ENCODE results near the gene ZNF775. TPM values are rescaled to one million over a fixed set of nuclear protein-coding genes. Genes with fewer than 3 reads are reported as not detected.

Gene ZNF775
- total and polyA plus RNA-seq, 2 experiments from 2014 or later: 0.75 to 3.9 TPM

- no peak overlapping the region for H3K4me2 ChIP-seq (ENCODE audit: unreplicated experiment)
- no peak overlapping the region for H3K9ac ChIP-seq
- no peaks in the 10 kb centered on the region for H3K79me2 ChIP-seq (ENCODE audit: insufficient read depth)
- no peak overlapping the region for H3K27ac ChIP-seq
- no peaks in the 10 kb centered on the region for H3K36me3 ChIP-seq (ENCODE audit: low read depth)
- 74 to 84% methylated on average over 10 of the region's 10 CpGs for whole genome bisulfite sequencing, 2 experiments (ENCODE audit: low coverage in 1 of 2, low lambda C conversion rate in 2 of 2, missing lambda C conversion rate in 2 of 2)
- H3F3A ChIP-seq (ENCODE audit: insufficient read depth): no peaks in the 10 kb centered on the region
- no peak for DNase-seq
- in situ Hi-C loops (cut with MboI): no loop called here
- TF ChIP-seq EZH2phosphoT487 (IDR thresholded peaks at IDR 0.05; ENCODE audit: insufficient read depth, low read depth) (no peak), EZH2 (IDR thresholded peaks at IDR 0.05; ENCODE audit: insufficient read depth, poor library complexity, severe bottlenecking) (no peak)
- H2AFZ ChIP-seq: no peak overlapping the region
- H3K9me2 ChIP-seq (ENCODE audit: insufficient read depth): no peaks in the 10 kb centered on the region
- H3K9me3 ChIP-seq (ENCODE audit: low read depth): no peaks in the 10 kb centered on the region
- no peaks in the 10 kb centered on the region for H3K27me3 ChIP-seq (replicated peaks; ENCODE audit: insufficient read depth)
- no peaks in the 10 kb centered on the region for H4K20me1 ChIP-seq (ENCODE audit: insufficient read depth)
- H3K4me3 ChIP-seq: no peak overlapping the region
- no peaks in the 10 kb centered on the region for H3K4me1 ChIP-seq (ENCODE audit: insufficient read depth)
Measured at GRCh38 chr7:150417239-150417638, 38.1 kb downstream of the ZNF775 start.

GRCh38 chr7:150417863-150418262, 38.7 kb downstream of the ZNF775 start:
- Histone ChIP-seq H3F3A (ENCODE audit: insufficient read depth) (no peaks in the 10 kb centered on the region), H3K27me3 (replicated peaks; ENCODE audit: insufficient read depth) (no peaks in the 10 kb centered on the region), H3K9me3 (ENCODE audit: low read depth) (no peaks in the 10 kb centered on the region), H3K4me3 (no peak overlapping the region), H3K9me2 (ENCODE audit: insufficient read depth) (no peaks in the 10 kb centered on the region), H3K79me2 (ENCODE audit: insufficient read depth) (no peaks in the 10 kb centered on the region), H3K27ac (no peak overlapping the region), H3K4me2 (ENCODE audit: unreplicated experiment) (no peak overlapping the region), H3K36me3 (ENCODE audit: low read depth) (no peaks in the 10 kb centered on the region), H2AFZ (no peak overlapping the region), H3K9ac (no peak overlapping the region), H3K4me1 (ENCODE audit: insufficient read depth) (no peaks in the 10 kb centered on the region), H4K20me1 (ENCODE audit: insufficient read depth) (no peaks in the 10 kb centered on the region)
- DNase-seq: no peak
- in situ Hi-C loops (cut with MboI): no loop called here
- whole genome bisulfite sequencing, 2 experiments (ENCODE audit: low coverage in 1 of 2, low lambda C conversion rate in 2 of 2, missing lambda C conversion rate in 2 of 2): 84 to 91% methylated on average over 6 of the region's 6 CpGs
- no peak for TF ChIP-seq EZH2phosphoT487 (IDR thresholded peaks at IDR 0.05; ENCODE audit: insufficient read depth, low read depth)
- no peak for TF ChIP-seq EZH2 (IDR thresholded peaks at IDR 0.05; ENCODE audit: insufficient read depth, poor library complexity, severe bottlenecking)

GRCh38 chr7:150420242-150420641, 41.1 kb downstream of the ZNF775 start:
- H3K9me2 ChIP-seq (ENCODE audit: insufficient read depth): no peaks in the 10 kb centered on the region
- no peaks in the 10 kb centered on the region for H4K20me1 ChIP-seq (ENCODE audit: insufficient read depth)
- no peak overlapping the region for H3K4me3 ChIP-seq
- no peak for DNase-seq
- no peaks in the 10 kb centered on the region for H3K9me3 ChIP-seq (ENCODE audit: low read depth)
- no peak overlapping the region for H2AFZ ChIP-seq
- H3K4me1 ChIP-seq (ENCODE audit: insufficient read depth): no peaks in the 10 kb centered on the region
- H3K27me3 ChIP-seq (replicated peaks; ENCODE audit: insufficient read depth): no peaks in the 10 kb centered on the region
- WGBS, 2 experiments (ENCODE audit: low coverage in 1 of 2, low lambda C conversion rate in 2 of 2, missing lambda C conversion rate in 2 of 2): 75 to 85% methylated on average over 2 of the region's 2 CpGs
- no peak overlapping the region for H3K9ac ChIP-seq
- TF ChIP-seq EZH2 (IDR thresholded peaks at IDR 0.05; ENCODE audit: insufficient read depth, poor library complexity, severe bottlenecking) (no peak), EZH2phosphoT487 (IDR thresholded peaks at IDR 0.05; ENCODE audit: insufficient read depth, low read depth) (no peak)
- in situ Hi-C loops (cut with MboI): no loop called here
- no peaks in the 10 kb centered on the region for H3K79me2 ChIP-seq (ENCODE audit: insufficient read depth)
- H3K4me2 ChIP-seq (ENCODE audit: unreplicated experiment): no peak overlapping the region
- H3K36me3 ChIP-seq (ENCODE audit: low read depth): no peaks in the 10 kb centered on the region
- no peaks in the 10 kb centered on the region for H3F3A ChIP-seq (ENCODE audit: insufficient read depth)
- H3K27ac ChIP-seq: no peak overlapping the region

- no peak for TF ChIP-seq EZH2phosphoT487 (IDR thresholded peaks at IDR 0.05; ENCODE audit: insufficient read depth, low read depth)
- TF ChIP-seq EZH2 (IDR thresholded peaks at IDR 0.05; ENCODE audit: insufficient read depth, poor library complexity, severe bottlenecking): no peak
- H3K9me3 ChIP-seq (ENCODE audit: low read depth): no peaks in the 10 kb centered on the region
- H3K79me2 ChIP-seq (ENCODE audit: insufficient read depth): no peaks in the 10 kb centered on the region
- no peak overlapping the region for H3K4me3 ChIP-seq
- H4K20me1 ChIP-seq (ENCODE audit: insufficient read depth): no peaks in the 10 kb centered on the region
- H3K4me2 ChIP-seq (ENCODE audit: unreplicated experiment): peak overlapping the region; percentile 11
- peak; percentile 81 for DNase-seq
- H3K27ac ChIP-seq: no peak overlapping the region
- H3K9ac ChIP-seq: no peak overlapping the region
- H3K27me3 ChIP-seq (replicated peaks; ENCODE audit: insufficient read depth): no peaks in the 10 kb centered on the region
- H3K4me1 ChIP-seq (ENCODE audit: insufficient read depth): no peaks in the 10 kb centered on the region
- H3F3A ChIP-seq (ENCODE audit: insufficient read depth): no peaks in the 10 kb centered on the region
- no peaks in the 10 kb centered on the region for H3K9me2 ChIP-seq (ENCODE audit: insufficient read depth)
- WGBS, 2 experiments (ENCODE audit: low coverage in 1 of 2, low lambda C conversion rate in 2 of 2, missing lambda C conversion rate in 2 of 2): 19 to 20% methylated on average over 27 of the region's 27 CpGs
- H3K36me3 ChIP-seq (ENCODE audit: low read depth): no peaks in the 10 kb centered on the region
- in situ Hi-C loops (cut with MboI): no loop called here
- H2AFZ ChIP-seq: peak overlapping the region; percentile 75
Measured at GRCh38 chr7:150420987-150421674, 42.0 kb downstream of the ZNF775 start.
